Neural cell (in vitro differentiated cells): Measurements from ENCODE around the gene IMMP2L. TPM values are rescaled to one million over a fixed set of nuclear protein-coding genes. Genes with fewer than 3 reads are reported as not detected.
"Not testable (repeated sequence)": the region's sequence is repeated elsewhere in the genome, so short reads cannot be mapped to it uniquely, and the experiment has no call there.

Experiments
- H2AFZ ChIP-seq: fragments of 200-600, 300-800 bp; sonication (generic), shearing (Covaris generic); 2 replicates; pipeline ENCODE4 v1.6.0; 2014; ENCODE audit warnings: low read depth, mild to moderate bottlenecking, antibody characterized with exemption, low read length, moderate library complexity
- H3F3A ChIP-seq: fragments of 200-600 bp; shearing (Covaris generic); 2 replicates; pipeline ENCODE4 v1.6.1; 2016; ENCODE audit warnings: mild to moderate bottlenecking, moderate library complexity, mixed read lengths, antibody characterized with exemption, low read length; ENCODE audit not compliant: insufficient read depth, poor library complexity, severe bottlenecking
- H3K27ac ChIP-seq: fragments of 200-600, 300-800 bp; sonication (generic), shearing (Covaris generic); 2 replicates; pipeline ENCODE4 v1.5.1; 2014; ENCODE audit warnings: mild to moderate bottlenecking, low read length, moderate library complexity
- H3K27me3 ChIP-seq: fragments of 300-800, 200-600 bp; sonication (generic), shearing (Covaris generic); 2 replicates; pipeline ENCODE4 v1.6.0; 2014; ENCODE audit warnings: mild to moderate bottlenecking, low read depth, low read length, moderate library complexity; ENCODE audit not compliant: insufficient read depth
- H3K36me3 ChIP-seq: fragments of 300-800, 200-600 bp; sonication (generic), shearing (Covaris generic); 2 replicates; pipeline ENCODE4 v1.5.1; 2014; ENCODE audit warnings: mild to moderate bottlenecking, antibody characterized with exemption, low read length, moderate library complexity; ENCODE audit not compliant: insufficient read depth
- H3K4me2 ChIP-seq: fragments of 300-800, 200-600 bp; sonication (generic), shearing (Covaris generic); 2 replicates; pipeline ENCODE4 v1.6.0; 2014; ENCODE audit warnings: mild to moderate bottlenecking, low read length
- H3K4me3 ChIP-seq: fragments of 300-800, 200-600 bp; sonication (generic), shearing (Covaris generic); 2 replicates; pipeline ENCODE4 v1.5.1; 2014; ENCODE audit warnings: mild to moderate bottlenecking, low read length, moderate library complexity
- H3K79me2 ChIP-seq: fragments of 200-600 bp; shearing (Covaris generic); replicated peaks from 2 replicates; pipeline ENCODE4 v1.6.0; 2014; ENCODE audit warnings: mild to moderate bottlenecking, low read length, moderate library complexity; ENCODE audit not compliant: insufficient read depth
- H3K9ac ChIP-seq: fragments of 300-800, 200-600 bp; sonication (generic), shearing (Covaris generic); 2 replicates; pipeline ENCODE4 v1.6.1; 2016; ENCODE audit warnings: mild to moderate bottlenecking, low read length, mixed read lengths
- H3K9me2 ChIP-seq: fragments of 200-600 bp; shearing (Covaris generic); 2 replicates; pipeline ENCODE4 v1.6.1; 2016; ENCODE audit warnings: mild to moderate bottlenecking, low read length, mixed read lengths; ENCODE audit not compliant: insufficient read depth
- H3K9me3 ChIP-seq: fragments of 200-600, 300-800 bp; sonication (generic), shearing (Covaris generic); 2 replicates; pipeline ENCODE4 v1.6.1; 2016; ENCODE audit warnings: mild to moderate bottlenecking, mixed run types, low read length, moderate library complexity, mixed read lengths
- H4K20me1 ChIP-seq: fragments of 200-600 bp; shearing (Covaris generic); 2 replicates; pipeline ENCODE4 v1.6.1; 2016; ENCODE audit warnings: mild to moderate bottlenecking, mixed run types; ENCODE audit not compliant: insufficient read depth
- EP300 ChIP-seq: fragments of 450-650 bp; conservative IDR thresholded peaks from 2 replicates; pipeline ENCODE4 v1.6.1; 2014; ENCODE audit warnings: antibody characterized with exemption, mild to moderate bottlenecking, moderate library complexity; ENCODE audit not compliant: poor library complexity, severe bottlenecking
- EZH2 ChIP-seq: fragments of 200-600, 300-800 bp; shearing (Covaris generic), sonication (generic); IDR thresholded peaks from 2 replicates; pipeline ENCODE4 v1.6.1; 2014; ENCODE audit warnings: antibody characterized with exemption, low read length, borderline replicate concordance, mild to moderate bottlenecking; ENCODE audit not compliant: insufficient read depth, poor library complexity, severe bottlenecking
- MXI1 ChIP-seq: fragments of 450-650 bp; conservative IDR thresholded peaks from 2 replicates; pipeline ENCODE4 v1.6.1; 2014; ENCODE audit warnings: antibody characterized with exemption, mild to moderate bottlenecking; ENCODE audit not compliant: poor library complexity, severe bottlenecking
- RAD21 ChIP-seq: fragments of 450-650 bp; conservative IDR thresholded peaks from 2 replicates; pipeline ENCODE4 v1.6.1; 2014; ENCODE audit warnings: antibody characterized with exemption, mild to moderate bottlenecking, moderate library complexity
- REST ChIP-seq: IDR thresholded peaks from 2 replicates; pipeline ENCODE4 v1.6.1; 2012; ENCODE audit warnings: borderline replicate concordance
- SMC3 ChIP-seq: fragments of 450-650 bp; conservative IDR thresholded peaks from 2 replicates; pipeline ENCODE4 v1.6.1; 2014; ENCODE audit warnings: antibody characterized with exemption, mild to moderate bottlenecking, moderate library complexity; ENCODE audit not compliant: poor library complexity
- TAF1 ChIP-seq: IDR thresholded peaks from 2 replicates; pipeline ENCODE4 v1.6.1; 2012; ENCODE audit warnings: low read depth
- polyA plus RNA-seq: library from polyadenylated mRNA; depleted of rRNA; stranded (reverse); fragments of >200 nt; gene quantifications from 2 replicates; pipeline ENCODE4 v1.2.3, GENCODE V29; 2014

Gene IMMP2L
- polyA plus RNA-seq, 1 donor from 2014 or later: 9.7 TPM

GRCh38 chr7:111586711-111587409, 24.6 kb upstream of the IMMP2L start:
- Histone ChIP-seq H3K36me3 (no peaks in the 10 kb centered on the region), H3F3A (no peaks in the 10 kb centered on the region), H3K9me2 (no peaks in the 10 kb centered on the region), H4K20me1 (no peaks in the 10 kb centered on the region), H3K79me2 (no peaks in the 10 kb centered on the region), H3K27me3 (no peaks in the 10 kb centered on the region), H3K9me3 (no peaks in the 10 kb centered on the region), H3K27ac (no peak overlapping the region), H3K4me2 (no peak overlapping the region), H2AFZ (no peak overlapping the region), H3K9ac (no peak overlapping the region), H3K4me3 (no peak overlapping the region)
- TF ChIP-seq EZH2 (no peak), SMC3 (no peak), TAF1 (no peak), EP300 (no peak), REST (no peak), RAD21 (no peak), MXI1 (no peak)

GRCh38 chr7:111581784-111582488, 19.6 kb upstream of the IMMP2L start:
- not testable (repeated sequence) for H2AFZ ChIP-seq, H3K9ac ChIP-seq, H3K4me2 ChIP-seq, H3K9me2 ChIP-seq, H3K4me3 ChIP-seq, H3K27ac ChIP-seq, H3K27me3 ChIP-seq, H3K79me2 ChIP-seq, H4K20me1 ChIP-seq, H3K9me3 ChIP-seq, H3F3A ChIP-seq, H3K36me3 ChIP-seq

- not testable (repeated sequence) for H3K27ac ChIP-seq, H3F3A ChIP-seq, H4K20me1 ChIP-seq, H3K27me3 ChIP-seq, H3K4me3 ChIP-seq, H3K4me2 ChIP-seq, H3K9me3 ChIP-seq, H3K9ac ChIP-seq, H3K79me2 ChIP-seq, H2AFZ ChIP-seq, H3K36me3 ChIP-seq, H3K9me2 ChIP-seq
These were observed 18.9 kb upstream of the IMMP2L start for GRCh38 chr7:111581207-111581606.
